ENCODE measurements around the gene PTH1R.

DNA sequence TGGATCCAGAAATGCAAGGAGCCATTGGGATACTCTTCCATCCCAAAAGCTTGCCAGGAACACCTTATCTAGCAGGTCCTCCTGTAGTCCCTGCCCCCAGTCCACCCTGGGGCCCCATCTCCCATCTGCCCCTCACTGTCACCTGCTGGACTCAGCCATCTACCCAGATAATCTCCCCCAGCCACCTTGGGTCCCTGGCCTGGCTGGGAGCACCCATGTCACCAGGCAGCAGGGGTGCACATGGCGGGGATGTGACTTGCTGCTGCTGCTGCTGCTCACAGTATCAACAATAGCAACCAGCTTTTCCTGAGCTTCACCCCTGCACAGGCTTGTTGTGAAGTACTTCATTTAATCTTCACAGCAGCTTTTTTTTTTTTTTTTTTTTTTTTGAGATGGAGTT, 12.6 kb downstream of the PTH1R start:
- TF ChIP-seq, protein P1, sequence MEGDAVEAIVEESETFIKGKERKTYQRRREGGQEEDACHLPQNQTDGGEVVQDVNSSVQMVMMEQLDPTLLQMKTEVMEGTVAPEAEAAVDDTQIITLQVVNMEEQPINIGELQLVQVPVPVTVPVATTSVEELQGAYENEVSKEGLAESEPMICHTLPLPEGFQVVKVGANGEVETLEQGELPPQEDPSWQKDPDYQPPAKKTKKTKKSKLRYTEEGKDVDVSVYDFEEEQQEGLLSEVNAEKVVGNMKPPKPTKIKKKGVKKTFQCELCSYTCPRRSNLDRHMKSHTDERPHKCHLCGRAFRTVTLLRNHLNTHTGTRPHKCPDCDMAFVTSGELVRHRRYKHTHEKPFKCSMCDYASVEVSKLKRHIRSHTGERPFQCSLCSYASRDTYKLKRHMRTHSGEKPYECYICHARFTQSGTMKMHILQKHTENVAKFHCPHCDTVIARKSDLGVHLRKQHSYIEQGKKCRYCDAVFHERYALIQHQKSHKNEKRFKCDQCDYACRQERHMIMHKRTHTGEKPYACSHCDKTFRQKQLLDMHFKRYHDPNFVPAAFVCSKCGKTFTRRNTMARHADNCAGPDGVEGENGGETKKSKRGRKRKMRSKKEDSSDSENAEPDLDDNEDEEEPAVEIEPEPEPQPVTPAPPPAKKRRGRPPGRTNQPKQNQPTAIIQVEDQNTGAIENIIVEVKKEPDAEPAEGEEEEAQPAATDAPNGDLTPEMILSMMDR (IDR thresholded peaks at IDR 0.05; ENCODE audit: insufficient read depth, low read length), result no peak
- no peak for TF ChIP-seq POLR2AphosphoS5 (IDR thresholded peaks at IDR 0.05; ENCODE audit: low read depth)
